ENCODE data around the gene PAK1.

DNA sequence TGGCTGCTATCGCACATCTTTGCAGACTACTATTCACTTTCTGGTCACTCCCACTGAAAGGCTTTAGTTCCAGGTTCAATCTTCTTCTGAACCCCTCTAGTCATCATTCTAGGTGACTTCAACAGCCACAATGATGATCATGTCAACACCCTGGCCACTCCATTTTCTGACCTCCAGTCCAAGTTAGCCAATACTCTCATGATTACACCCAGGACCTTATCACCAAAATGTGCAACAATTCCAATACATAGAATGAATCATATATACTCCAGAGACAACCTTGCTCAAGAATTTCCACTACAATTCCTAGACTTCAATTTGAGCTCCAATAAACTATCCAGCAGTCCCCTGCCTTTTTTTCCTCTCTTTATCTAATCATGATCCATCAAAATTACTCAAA is 70.7 kb downstream of the PAK1 start:
- TF ChIP-seq, protein P1, sequence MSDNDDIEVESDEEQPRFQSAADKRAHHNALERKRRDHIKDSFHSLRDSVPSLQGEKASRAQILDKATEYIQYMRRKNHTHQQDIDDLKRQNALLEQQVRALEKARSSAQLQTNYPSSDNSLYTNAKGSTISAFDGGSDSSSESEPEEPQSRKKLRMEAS (IDR thresholded peaks at IDR 0.05), result no peak
- TF ChIP-seq, protein P2, sequence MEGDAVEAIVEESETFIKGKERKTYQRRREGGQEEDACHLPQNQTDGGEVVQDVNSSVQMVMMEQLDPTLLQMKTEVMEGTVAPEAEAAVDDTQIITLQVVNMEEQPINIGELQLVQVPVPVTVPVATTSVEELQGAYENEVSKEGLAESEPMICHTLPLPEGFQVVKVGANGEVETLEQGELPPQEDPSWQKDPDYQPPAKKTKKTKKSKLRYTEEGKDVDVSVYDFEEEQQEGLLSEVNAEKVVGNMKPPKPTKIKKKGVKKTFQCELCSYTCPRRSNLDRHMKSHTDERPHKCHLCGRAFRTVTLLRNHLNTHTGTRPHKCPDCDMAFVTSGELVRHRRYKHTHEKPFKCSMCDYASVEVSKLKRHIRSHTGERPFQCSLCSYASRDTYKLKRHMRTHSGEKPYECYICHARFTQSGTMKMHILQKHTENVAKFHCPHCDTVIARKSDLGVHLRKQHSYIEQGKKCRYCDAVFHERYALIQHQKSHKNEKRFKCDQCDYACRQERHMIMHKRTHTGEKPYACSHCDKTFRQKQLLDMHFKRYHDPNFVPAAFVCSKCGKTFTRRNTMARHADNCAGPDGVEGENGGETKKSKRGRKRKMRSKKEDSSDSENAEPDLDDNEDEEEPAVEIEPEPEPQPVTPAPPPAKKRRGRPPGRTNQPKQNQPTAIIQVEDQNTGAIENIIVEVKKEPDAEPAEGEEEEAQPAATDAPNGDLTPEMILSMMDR (IDR thresholded peaks at IDR 0.05; ENCODE audit: control extremely low read depth in 1 of 3, insufficient read depth in 1 of 3, low read depth in 1 of 3, low read length in 3 of 3), result no peak
- TF ChIP-seq SIN3A (conservative IDR thresholded peaks at IDR 0.05 in 1 of 2, IDR thresholded peaks at IDR 0.05 in 1 of 2; ENCODE audit: low read depth in 1 of 2, low read length in 2 of 2) (no peak), CBX8 (IDR thresholded peaks at IDR 0.05; ENCODE audit: borderline replicate concordance, low read depth, low read length) (no peak)
